ENCODE data around the gene LSM14B.
"Not testable (repeated sequence)": the region's sequence is repeated elsewhere in the genome, so short reads cannot be mapped to it uniquely, and the experiment has no call there.

Gene LSM14B

GRCh38 chr20:62114894-62115293 lies 7.4 kb upstream of the LSM14B start:
- FAIRE-seq: no peak

GRCh38 chr20:62115800-62116407 lies 6.4 kb upstream of the LSM14B start:
- FAIRE-seq: not testable (repeated sequence)

GRCh38 chr20:62116558-62117361 lies 5.5 kb upstream of the LSM14B start:
- no peak for FAIRE-seq

GRCh38 chr20:62117362-62117646 lies 5.0 kb upstream of the LSM14B start:
- no peak for FAIRE-seq

GRCh38 chr20:62117658-62118057 lies 4.6 kb upstream of the LSM14B start:
- no peak for FAIRE-seq

GRCh38 chr20:62118113-62119043 lies 3.9 kb upstream of the LSM14B start:
- no peak for FAIRE-seq

- FAIRE-seq: no peak
Measured at GRCh38 chr20:62119115-62119514, 3.2 kb upstream of the LSM14B start.

GRCh38 chr20:62119591-62120364 lies 2.5 kb upstream of the LSM14B start:
- FAIRE-seq: no peak

- no peak for FAIRE-seq
Measured at GRCh38 chr20:62120365-62120762, 1.9 kb upstream of the LSM14B start.

- FAIRE-seq: no peak
Measured at GRCh38 chr20:62120990-62121775, 1.1 kb upstream of the LSM14B start.

- no peak for FAIRE-seq
Measured at GRCh38 chr20:62122654-62123449, 577 bp downstream of the LSM14B start.

GRCh38 chr20:62123450-62124118 lies 1.3 kb downstream of the LSM14B start:
- FAIRE-seq: no peak

GRCh38 chr20:62126141-62126540 lies 3.9 kb downstream of the LSM14B start:
- FAIRE-seq: no peak

GRCh38 chr20:62127799-62128198 lies 5.5 kb downstream of the LSM14B start:
- FAIRE-seq: no peak

GRCh38 chr20:62128502-62128901 lies 6.2 kb downstream of the LSM14B start:
- no peak for FAIRE-seq

GRCh38 chr20:62129731-62130531 lies 7.7 kb downstream of the LSM14B start:
- no peak for FAIRE-seq

- no peak for FAIRE-seq
Measured at GRCh38 chr20:62131560-62132320, 9.5 kb downstream of the LSM14B start.

- no peak for FAIRE-seq
Measured at GRCh38 chr20:62132421-62132820, 10.1 kb downstream of the LSM14B start.
